Tibial nerve (tissue), 4 donors: Measurements from ENCODE around the gene PEX12. TPM values are rescaled to one million over a fixed set of nuclear protein-coding genes. Genes with fewer than 3 reads are reported as not detected.

Experiments used
- DNase-seq, 2 donors: peaks; one replicate each; pipeline ENCODE4 v3.0.0-alpha.2; 2019; ENCODE audit warnings: low spot score in 2 of 2
- H3K27ac ChIP-seq, 4 donors: fragments of 200-600 bp; sonication (generic) in 3 of 4; one replicate each; pipeline ENCODE4 v1.5.1; 2017 to 2019; ENCODE audit warnings: mild to moderate bottlenecking in 1 of 4
- H3K27me3 ChIP-seq, 2 donors: fragments of 200-600 bp; sonication (generic) in 1 of 2; one replicate each; pipeline versions ENCODE4 v1.5.1 to v1.6.0; 2017 to 2019
- H3K36me3 ChIP-seq, 3 donors: fragments of 200-600 bp; sonication (generic); one replicate each; pipeline ENCODE4 v1.5.1; 2018 to 2019
- H3K4me1 ChIP-seq, 4 donors: fragments of 200-600 bp; sonication (generic) in 3 of 4; one replicate each; pipeline ENCODE4 v1.5.1; 2017 to 2019
- H3K4me3 ChIP-seq, 4 donors: fragments of 200-600 bp; sonication (generic) in 3 of 4; one replicate each; pipeline ENCODE4 v1.5.1; 2017 to 2019; ENCODE audit warnings: mild to moderate bottlenecking in 1 of 4, moderate library complexity in 1 of 4
- H3K9me3 ChIP-seq, 4 donors: fragments of 200-600 bp; sonication (generic) in 3 of 4; one replicate each; pipeline ENCODE4 v1.5.1; 2017 to 2019
- EP300 ChIP-seq, 2 donors: sonication (generic); formaldehyde crosslinking; IDR thresholded peaks; one replicate each; pipeline ENCODE4 v1.6.1; 2017; ENCODE audit warnings: antibody characterized with exemption in 2 of 2, mild to moderate bottlenecking in 1 of 2
- POLR2A ChIP-seq, 2 donors: fragments of 450-650 bp; IDR thresholded peaks; one replicate each; pipeline ENCODE4 v1.6.1; 2017; ENCODE audit warnings: antibody characterized with exemption in 2 of 2, mild to moderate bottlenecking in 2 of 2, moderate library complexity in 2 of 2
- WGBS, 2 donors: methylation state at CpG; one replicate each; pipeline ENCODE4 v1.1.5; 2018; 5-methylcytosine and 5-hydroxymethylcytosine counted together
- total RNA-seq, 4 donors: library from RNA; depleted of rRNA; stranded (reverse); fragments of >200 nt; gene quantifications; one replicate each; pipeline ENCODE4 v1.1.0, GENCODE V29; 2016
- TF ChIP-seq, protein P1 (sequence below), 5 experiments: fragments of 200-600 bp in 3 of 5; fragments of 450-650 bp in 2 of 5; sonication (generic) in 3 of 5; IDR thresholded peaks; one replicate each; pipeline ENCODE4 v1.5.1; 2016 to 2019; ENCODE audit warnings: antibody characterized with exemption in 5 of 5, mild to moderate bottlenecking in 3 of 5, moderate library complexity in 2 of 5

PEX12 gene
- total RNA-seq, 4 donors from 2014 or later, result 4.2 to 10.8 (median 9.7) TPM

DNA sequence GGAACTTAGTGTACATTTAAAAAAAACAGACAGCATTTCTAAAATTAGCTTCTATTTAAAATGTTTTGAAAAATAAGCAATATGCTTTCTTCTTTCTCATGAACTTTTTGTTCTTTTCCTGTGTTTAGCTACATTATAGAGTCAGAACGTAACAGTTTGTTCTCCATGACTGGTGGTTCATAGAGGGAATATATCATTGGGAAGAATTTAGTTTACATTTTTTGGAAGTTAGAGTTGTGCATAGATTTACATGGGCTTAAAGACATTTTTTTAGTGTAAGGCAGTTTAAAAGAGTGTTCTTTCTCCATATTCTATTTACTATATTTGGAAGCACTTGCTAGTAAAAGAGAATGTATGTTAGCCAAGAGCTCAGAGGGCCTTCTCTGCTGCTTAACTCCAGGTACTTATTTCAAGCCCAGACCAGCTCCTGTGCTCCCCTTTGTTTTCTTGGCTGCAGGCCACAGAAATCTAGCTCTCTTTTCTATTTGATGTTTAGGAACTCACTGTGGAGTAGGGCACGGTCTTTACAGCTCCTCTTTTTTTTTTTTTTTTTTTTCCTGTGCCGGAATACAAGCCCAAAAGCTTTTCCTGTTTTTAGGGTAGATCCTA lies 29.0 kb upstream of the PEX12 start:
- Histone ChIP-seq H3K9me3 (no peaks in the 10 kb centered on the region), H3K4me3 (no peak overlapping the region), H3K36me3 (peaks cover 0 to 91% (median 0%) of the 10 kb centered on the region in 3 donors), H3K27ac (no peak overlapping the region), H3K4me1 (no peaks in the 10 kb centered on the region), H3K27me3 (no peaks in the 10 kb centered on the region)
- TF ChIP-seq, protein P1, sequence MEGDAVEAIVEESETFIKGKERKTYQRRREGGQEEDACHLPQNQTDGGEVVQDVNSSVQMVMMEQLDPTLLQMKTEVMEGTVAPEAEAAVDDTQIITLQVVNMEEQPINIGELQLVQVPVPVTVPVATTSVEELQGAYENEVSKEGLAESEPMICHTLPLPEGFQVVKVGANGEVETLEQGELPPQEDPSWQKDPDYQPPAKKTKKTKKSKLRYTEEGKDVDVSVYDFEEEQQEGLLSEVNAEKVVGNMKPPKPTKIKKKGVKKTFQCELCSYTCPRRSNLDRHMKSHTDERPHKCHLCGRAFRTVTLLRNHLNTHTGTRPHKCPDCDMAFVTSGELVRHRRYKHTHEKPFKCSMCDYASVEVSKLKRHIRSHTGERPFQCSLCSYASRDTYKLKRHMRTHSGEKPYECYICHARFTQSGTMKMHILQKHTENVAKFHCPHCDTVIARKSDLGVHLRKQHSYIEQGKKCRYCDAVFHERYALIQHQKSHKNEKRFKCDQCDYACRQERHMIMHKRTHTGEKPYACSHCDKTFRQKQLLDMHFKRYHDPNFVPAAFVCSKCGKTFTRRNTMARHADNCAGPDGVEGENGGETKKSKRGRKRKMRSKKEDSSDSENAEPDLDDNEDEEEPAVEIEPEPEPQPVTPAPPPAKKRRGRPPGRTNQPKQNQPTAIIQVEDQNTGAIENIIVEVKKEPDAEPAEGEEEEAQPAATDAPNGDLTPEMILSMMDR (IDR thresholded peaks at IDR 0.05), result no peak
- DNase-seq, result no peak
- 74 to 76% methylated on average over 3 of the region's 3 CpGs for WGBS, 2 donors

DNA sequence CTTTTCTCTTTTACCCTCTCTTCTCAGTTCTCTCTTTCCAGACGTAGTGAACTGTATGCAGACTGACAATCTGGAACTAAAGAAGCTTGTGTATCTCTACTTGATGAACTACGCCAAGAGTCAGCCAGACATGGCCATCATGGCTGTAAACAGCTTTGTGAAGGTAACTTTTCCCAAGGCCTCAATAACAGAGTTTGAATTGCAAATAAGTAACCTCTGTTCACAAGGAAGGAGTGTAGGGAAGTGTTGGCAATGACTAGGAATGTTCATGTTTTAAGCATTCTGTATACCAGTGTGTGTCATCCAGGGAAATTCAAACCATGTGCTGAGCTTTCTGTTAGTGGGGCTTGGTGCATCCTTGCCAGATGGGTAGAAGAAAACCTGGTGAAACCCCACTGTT lies 27.3 kb upstream of the PEX12 start:
- H3K27me3 ChIP-seq, result no peaks in the 10 kb centered on the region
- H3K4me3 ChIP-seq, result no peak overlapping the region
- TF ChIP-seq, protein P1 (IDR thresholded peaks at IDR 0.05), result no peak
- TF ChIP-seq POLR2A (IDR thresholded peaks at IDR 0.05), result no peak
- no peak for TF ChIP-seq EP300 (IDR thresholded peaks at IDR 0.05)
- 86 to 90% methylated on average over 2 of the region's 2 CpGs for WGBS, 2 donors
- no peaks in the 10 kb centered on the region for H3K4me1 ChIP-seq
- DNase-seq, result no peak
- H3K9me3 ChIP-seq, result no peaks in the 10 kb centered on the region
- peaks cover 0 to 90% (median 0%) of the 10 kb centered on the region in 3 donors for H3K36me3 ChIP-seq
- no peak overlapping the region for H3K27ac ChIP-seq

DNA sequence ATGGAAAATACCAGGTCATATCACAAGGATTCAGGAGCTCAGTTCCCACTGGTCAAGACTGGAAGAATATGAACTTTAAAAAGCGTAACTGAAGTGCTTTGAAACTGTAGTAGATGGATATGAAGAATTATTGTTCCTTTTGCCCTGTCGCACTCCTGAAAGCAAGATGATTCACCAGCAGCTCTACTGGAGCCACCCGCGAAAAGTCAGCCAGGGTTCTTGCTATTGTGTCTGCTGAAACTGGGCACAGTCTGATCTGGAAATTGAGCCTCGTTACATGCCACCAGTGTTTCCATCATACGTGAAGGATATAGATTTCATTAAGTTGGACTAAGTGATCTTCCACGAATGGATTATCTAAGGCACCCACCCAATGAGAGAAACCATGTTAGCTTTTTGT lies 25.3 kb upstream of the PEX12 start:
- TF ChIP-seq EP300 (IDR thresholded peaks at IDR 0.05) (no peak), POLR2A (IDR thresholded peaks at IDR 0.05) (no peak)
- TF ChIP-seq, protein P1 (IDR thresholded peaks at IDR 0.05), result no peak
- Histone ChIP-seq H3K4me1 (no peaks in the 10 kb centered on the region), H3K27ac (no peak overlapping the region), H3K27me3 (no peaks in the 10 kb centered on the region), H3K9me3 (no peaks in the 10 kb centered on the region), H3K36me3 (peaks cover 0 to 89% (median 0%) of the 10 kb centered on the region in 3 donors), H3K4me3 (no peak overlapping the region)
- no peak for DNase-seq
- WGBS, 2 donors, result 86 to 88% methylated on average over 7 of the region's 7 CpGs

DNA sequence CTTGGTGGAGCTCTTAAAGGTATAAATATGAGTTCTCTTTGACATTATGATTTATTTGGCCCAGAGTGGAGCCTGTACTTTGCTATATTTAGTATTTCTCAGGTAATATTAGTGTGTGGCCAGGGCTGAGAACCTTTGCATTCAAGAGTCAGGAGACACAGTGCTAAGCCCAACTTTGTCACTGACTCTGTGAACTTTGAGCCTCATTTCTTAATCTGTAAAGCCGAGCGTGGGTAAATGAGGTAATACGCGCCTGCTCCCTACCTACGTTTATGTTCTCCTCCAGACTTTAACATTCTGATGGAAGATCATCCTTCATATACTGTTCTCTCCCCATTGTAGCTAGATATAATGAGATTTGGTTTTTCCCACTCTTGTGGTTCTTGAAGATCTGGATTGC lies 19.2 kb upstream of the PEX12 start:
- Histone ChIP-seq H3K9me3 (no peaks in the 10 kb centered on the region), H3K27ac (no peak overlapping the region), H3K36me3 (peaks cover 0 to 84% (median 9%) of the 10 kb centered on the region in 3 donors), H3K4me3 (no peak overlapping the region), H3K27me3 (no peaks in the 10 kb centered on the region), H3K4me1 (peaks cover 0 to 16% (median 0%) of the 10 kb centered on the region in 4 donors)
- TF ChIP-seq POLR2A (IDR thresholded peaks at IDR 0.05), result no peak
- TF ChIP-seq, protein P1 (IDR thresholded peaks at IDR 0.05), result no peak
- no peak for TF ChIP-seq EP300 (IDR thresholded peaks at IDR 0.05)
- DNase-seq, result no peak
- WGBS, 2 donors, result 73 to 74% methylated on average over 5 of the region's 5 CpGs

DNA sequence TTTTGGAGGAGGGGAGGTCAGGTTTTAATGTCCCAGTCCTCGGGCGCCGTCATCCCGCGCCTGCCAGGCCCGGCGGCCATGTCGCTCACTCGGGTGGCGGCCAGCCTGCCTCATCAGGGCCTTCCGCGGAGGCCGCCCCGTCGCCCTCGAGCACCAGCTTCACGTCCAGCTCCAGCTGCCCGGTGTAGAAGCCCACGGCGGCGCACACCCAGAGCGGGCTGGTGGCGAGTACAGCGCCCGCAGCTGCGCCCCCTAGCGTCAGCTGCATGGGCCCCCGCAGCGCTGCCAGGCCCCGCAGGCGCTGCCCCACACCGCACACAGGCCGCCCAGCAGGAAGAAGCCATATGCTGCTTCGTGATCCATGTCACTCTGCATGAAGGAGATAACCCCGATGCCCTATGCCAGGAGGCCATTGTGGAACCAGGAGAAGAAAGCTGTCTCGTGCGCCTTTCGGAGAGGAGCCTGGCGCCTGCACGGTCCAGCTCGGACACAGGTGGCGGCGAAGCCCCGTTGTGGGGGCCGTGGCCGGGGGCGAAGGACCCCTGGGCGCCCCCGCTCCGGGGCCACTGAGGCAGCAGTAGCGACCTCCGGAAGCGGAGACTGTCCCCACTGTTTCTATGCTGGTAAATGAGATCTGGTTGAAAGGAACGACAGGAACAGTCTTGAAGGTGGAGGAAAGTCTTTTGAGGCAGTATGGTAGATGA lies 18.3 kb upstream of the PEX12 start:
- TF ChIP-seq, protein P1 (IDR thresholded peaks at IDR 0.05), result no peak
- Histone ChIP-seq H3K9me3 (no peaks in the 10 kb centered on the region), H3K36me3 (peaks cover 0 to 76% (median 9%) of the 10 kb centered on the region in 3 donors), H3K27ac (no peak overlapping the region), H3K4me3 (no peak overlapping the region), H3K4me1 (peaks cover 0 to 18% (median 0%) of the 10 kb centered on the region in 4 donors), H3K27me3 (no peaks in the 10 kb centered on the region)
- DNase-seq, result no peak
- WGBS, 2 donors, result 86 to 90% methylated on average over 50 to 51 of the region's 54 CpGs
